Superior temporal gyrus (tissue), 1 donor: Measurements from ENCODE around the gene DOK5.

Experiments
- DNase-seq: peaks from one replicate; pipeline ENCODE4 v3.0.0-alpha.2; 2016; ENCODE audit errors: extremely low spot score

The DOK5 gene

DNA sequence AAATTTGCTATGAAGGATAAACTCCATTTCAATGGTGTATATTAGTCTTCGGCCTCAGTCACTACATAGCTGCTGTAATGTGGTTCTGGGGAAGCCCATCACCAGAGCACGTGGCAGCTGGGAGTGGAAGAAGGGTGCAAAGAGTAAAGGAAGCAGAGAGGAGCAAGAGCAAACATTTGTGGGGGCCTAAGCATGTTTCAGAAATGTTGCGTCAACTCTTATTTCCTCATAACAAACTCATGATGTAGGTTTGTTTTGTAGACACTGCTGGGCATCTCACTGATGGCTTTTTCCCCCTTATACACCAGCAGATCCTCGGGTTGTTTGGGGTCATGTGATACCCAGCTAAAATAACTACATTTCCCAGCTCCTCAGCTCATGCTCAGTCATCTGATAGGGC is 37.3 kb downstream of the DOK5 start:
- no peak for DNase-seq

DNA sequence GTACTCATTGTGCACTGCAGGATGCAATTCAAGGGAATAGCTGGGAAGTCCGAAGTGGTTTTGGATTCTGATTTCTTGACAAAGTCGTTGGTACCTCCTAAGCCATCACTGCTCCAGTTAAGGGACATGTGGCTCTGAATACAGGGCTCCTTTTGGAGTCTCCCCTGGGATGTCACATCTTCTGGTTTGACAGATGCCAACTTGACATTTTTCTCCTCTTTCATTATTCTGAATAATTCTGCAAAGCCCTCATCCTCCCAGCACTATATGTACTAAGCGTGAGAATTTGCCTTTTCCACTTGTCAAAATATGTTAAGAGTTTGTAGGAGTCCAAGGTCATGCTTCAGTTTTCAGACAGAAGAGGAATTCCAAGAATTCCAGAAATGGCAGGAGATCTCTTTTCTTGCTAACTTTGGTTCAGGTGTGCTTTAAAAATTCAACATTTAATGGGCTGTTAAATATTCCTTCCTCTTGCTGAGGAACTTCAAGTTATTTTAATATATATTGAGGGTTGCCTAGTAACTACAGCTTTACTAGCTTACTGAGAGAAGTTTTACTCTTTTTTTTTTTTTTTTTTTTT is 38.7 kb downstream of the DOK5 start:
- DNase-seq, result no peak

DNA sequence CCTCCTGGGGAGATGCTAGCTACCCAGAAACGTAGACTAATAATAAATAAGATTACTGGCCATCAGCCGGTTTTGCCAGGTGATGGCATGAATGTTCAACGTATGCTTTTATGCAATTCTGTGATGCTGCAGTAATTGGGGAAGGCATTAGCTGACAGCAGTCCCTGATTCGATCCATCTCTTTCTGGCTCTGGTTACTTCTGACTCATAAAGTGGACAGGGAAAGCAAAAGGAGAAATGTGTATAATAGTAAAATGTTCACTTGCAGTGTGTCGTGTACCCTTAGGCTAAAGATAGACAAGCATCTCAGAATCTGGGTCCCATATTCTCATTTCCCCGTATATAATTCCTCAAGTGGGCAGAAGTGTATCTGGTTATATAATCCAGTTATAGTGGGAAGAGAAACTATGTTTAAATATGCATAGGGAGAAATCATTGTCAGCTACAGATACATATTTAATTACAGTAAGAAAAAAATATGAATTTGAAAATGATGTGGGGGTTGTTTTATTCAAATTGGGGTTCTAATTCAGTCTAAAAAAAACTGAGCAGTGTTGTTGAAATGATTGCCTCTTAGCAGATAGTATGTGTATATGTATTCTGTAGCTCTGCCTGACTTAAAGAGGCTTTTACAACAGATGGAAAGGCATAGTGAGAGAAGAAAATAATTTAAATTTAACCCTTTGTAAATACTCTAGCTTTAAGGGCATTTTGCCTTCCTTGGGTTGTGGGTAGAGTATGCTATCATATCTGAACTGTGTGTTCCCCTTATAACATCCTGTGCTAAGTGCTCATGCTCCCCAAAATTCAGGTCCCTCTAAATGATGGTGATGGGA is 40.6 kb downstream of the DOK5 start:
- DNase-seq, result peak; percentile 55

DNA sequence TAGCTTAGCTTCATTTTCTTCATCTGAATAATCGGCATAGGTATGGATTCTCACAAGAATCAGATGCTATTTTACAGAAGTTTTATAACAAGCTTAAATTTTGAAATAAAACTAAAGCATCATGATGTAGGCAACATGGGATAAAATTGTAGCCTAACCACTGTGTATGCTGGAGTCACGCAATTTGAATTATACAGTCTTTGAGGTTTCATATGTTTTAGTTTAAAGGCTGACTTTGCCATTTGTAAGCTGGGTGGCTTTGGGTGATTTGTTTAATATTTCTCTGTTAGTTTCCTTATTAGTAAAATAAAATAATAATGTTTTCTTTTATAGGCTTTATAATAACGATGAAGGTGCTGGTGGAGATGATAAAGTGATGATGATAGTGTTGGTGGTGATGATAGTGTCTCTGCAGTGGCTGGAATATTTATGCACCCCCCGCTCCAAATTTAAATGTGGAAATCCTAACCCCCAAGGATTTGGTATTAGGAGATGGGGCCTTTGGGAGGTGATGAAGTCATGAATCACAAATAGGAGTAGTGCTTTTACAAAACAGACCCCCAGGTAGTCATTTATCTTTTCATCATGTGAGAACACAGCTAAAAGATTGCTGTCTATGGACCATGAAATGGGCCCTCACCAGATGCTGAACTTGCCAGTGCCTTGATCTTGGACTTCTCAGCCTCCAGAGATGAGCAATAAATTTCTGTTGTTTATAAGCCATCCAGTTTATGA is 42.0 kb downstream of the DOK5 start:
- no peak for DNase-seq

DNA sequence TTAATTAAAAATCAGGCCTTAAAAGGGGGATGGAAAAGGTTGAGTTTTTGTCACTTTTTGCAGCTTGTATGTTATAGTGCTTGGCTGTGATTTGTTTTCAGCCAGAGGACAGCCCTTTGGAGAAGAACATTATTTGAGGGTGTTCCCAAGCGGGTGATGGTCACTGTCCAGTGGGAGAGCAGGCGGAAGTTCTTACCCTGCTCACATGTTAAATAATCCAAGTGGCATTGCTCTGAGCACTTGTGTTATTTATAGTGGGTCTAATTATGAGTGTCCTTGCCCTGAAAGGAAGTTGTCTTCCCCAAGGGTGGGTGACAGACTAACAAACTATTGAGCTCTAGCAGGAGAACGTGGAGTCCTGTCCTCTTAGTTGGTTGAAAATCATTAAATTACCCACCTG is 49.5 kb downstream of the DOK5 start:
- DNase-seq, result no peak

DNA sequence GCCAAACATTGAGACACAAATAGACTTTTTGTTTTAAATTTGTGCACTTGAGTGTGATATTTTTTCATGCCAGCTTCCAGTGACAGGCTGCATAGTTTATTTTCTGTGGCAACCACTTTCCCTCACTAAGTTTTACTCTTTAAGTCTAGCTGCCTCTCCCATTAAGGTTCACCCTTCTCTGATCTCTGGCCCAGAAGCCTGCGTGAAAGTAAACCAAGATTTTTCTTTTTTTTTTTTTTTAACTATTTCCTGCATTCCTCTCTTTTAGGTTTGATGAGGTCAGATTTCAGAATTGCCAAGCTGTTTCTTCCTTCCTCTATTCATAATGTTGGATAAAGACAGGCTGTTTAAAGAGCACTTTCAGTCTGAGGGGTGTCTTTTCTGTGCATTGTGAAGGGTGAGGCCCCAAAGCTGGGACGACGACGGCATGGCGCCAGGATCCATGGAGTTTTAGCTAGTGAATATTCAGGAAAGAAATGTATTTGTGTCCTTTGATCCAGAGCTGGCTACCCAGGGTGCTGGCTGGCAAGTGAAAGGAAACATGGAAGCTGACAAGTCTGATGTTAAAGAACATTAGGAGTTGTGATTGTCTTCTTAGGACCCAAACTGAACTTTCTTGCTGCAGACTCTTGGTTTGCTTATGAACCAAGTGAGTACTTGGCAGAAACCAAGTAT is 50.7 kb downstream of the DOK5 start:
- DNase-seq, result no peak

DNA sequence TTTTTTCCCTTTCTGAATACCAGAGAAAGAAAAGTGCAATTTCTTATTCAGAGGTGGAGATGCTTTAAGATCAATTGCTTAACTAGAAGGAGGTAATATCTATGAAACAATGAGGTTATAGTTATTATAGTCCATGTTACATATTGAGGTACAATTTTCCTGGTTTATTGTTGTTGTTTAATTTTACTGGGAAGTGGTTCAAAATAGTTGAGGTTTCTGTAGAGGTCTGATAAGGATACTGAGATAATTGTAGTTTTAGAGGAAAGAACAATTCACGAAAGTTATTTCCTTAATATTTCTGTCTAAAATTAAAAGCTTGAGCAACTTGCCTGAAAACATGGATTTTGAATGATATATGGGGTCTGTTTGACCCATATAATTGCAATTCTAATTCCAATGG is 51.4 kb downstream of the DOK5 start:
- no peak for DNase-seq

DNA sequence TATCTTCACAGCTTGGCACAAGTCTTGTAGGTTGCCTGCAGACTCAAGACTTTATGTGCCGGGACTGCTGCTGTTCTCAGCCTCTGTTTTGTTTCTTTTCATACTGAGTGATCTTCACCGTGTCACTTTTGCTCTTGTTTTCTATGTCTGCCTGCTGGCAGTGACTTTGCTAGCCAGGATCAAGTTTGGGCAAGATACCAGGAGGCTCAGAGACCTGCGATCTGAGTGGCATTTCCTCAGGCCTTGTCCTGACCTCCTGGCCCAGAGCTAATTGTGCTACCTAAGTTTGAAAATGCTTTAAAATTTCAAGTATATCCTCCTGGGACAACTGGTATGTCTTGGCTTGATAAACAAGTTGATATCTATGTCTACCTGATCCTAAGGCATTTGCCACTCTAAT is 57.2 kb downstream of the DOK5 start:
- DNase-seq, result no peak

DNA sequence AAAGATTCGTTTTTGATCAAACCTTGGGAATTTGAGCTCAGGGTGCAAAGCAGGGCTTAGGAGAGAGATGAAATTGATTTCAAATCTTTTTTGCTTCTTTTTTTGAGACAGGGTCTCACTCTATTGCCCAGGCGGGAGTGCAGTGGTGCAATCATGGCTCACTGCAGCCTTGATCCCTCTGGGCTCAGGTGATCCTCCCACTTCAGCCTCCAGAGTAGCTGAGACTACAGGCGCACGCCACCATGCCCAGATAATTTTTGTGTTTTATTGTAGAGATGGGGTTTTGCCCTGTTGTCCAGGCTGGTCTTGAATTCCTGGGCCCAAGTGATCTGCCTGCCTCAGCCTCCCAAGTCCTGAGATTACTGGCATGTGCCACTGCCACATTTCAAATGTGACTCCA is 58.7 kb downstream of the DOK5 start:
- DNase-seq, result no peak

DNA sequence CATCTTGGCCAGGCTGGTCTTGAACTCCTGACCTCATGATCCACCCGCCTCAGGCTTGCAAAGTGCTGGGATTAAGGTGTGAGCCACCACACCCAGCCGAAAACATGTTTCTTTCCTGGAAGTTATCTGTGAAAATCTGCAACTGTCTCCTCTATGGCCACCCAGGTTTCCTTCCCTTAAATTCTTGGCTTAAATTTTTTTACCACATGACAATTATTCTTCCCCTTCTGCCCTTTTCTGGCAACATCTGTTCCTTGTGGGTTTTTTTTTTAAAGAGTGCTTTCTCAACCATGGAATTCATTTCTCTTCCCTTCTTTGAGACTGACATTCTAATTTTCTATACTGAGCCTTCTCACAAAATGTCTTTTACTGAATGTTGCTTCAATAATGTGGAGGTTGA is 59.6 kb downstream of the DOK5 start:
- no peak for DNase-seq

DNA sequence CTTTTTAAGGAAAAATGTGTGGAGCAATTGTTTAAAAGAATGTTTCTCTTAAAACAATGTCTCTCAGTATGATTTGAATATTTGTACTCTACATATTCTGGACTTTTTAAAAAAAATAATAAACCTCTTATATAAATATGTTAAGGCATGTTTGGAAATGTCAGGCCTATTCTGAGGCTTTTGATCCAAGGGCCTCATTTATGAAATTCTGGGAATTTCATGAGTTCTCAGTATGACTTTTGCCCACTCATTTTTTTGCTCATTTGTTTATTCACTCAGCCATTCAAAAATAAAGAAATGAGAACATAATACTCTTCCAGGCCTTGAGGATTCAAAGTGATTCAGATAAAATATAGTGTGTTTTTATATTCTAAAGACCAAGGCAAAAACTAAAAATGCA is 60.4 kb downstream of the DOK5 start:
- no peak for DNase-seq

DNA sequence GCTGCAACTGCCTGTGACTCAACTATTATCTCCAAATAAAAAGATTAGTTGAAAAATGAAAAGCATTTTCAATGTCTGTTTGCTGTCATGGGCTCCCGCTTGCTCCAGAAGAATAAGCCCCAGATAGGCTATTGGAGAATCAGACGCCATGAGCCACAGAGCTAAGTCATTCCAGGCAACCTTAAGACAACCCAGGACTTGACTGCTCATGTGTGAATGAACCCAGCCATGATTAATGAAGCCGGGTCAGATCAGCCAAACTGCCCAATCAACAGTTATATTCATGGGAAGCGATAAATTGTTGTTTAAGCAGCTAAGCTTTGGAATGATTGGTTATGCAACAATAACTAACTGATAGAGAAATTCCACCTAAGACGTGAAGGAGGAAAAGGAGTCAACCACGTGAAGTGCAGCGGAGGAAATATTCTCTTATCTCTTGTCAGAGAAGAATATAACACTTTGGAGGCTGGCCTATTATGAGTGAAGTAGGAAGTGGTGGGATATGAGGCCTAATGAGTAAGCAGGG is 64.2 kb downstream of the DOK5 start:
- no peak for DNase-seq

DNA sequence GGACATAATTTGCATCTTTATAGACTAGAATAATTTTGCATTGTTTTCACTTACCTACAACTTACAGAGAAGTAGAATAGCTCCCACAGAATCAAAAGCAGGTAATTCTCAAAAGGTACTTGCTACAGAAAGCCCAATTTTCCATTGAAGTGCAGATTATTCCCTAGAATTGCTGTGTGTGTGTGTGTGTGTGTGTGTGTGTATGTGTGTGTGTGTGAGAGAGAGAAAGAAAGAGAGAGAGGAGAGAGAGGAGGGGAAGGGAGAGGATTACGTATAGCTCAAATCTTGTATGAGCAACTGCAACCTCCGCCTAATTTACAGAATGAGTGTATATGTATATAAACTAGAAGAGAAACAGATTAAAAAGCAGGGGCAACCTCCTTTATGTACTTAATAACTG is 68.0 kb downstream of the DOK5 start:
- DNase-seq, result no peak

DNA sequence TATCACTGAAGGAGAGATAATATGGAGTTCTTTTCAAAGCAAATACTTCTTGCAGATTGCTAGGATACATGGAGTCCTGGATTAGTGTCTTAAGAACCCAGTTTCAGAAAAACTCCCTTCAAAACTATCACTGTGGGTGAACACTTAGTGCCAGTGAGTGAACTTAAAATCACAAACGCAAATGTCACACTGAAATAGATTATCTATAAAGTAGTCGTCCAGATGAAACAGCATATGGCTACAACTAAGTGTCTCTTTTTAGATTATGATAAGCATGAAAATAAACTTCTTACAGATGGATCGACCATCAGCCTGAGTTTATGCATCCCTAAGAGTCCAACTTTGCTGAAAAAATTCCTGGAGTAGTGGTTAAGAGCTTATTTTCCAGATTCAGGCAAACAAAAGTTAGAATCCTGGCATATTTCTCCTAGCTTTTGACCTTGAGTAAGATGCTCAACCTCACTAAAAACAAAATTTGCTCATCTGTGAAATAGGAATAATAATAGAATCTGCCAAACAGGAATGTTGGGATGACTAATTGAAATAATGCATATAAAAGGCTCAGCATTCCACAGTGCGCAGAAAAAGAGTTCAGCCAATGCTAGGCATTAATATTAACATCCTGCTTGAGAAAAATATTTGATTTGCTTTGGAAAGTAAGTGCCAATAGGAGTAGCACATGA is 70.4 kb downstream of the DOK5 start:
- DNase-seq, result no peak

DNA sequence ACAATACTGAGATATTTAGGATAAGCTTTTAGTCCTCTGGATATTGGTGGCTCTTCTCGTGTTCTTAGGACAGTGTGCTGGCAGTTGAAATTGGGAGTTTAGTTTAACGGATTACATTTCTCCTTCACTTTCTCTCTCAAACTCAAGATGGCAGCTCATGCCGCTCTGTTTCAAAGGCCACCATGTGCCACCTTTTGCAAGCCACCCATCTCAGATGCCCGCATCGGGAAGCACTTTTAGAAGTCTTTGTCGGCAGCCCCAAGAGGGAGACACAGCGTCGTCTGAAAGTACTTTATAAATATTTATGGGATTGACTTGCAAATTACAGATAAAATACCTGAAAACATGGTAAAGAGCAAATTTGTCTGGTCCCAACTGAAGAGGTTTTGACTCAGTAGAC is 73.5 kb downstream of the DOK5 start:
- DNase-seq, result no peak

DNA sequence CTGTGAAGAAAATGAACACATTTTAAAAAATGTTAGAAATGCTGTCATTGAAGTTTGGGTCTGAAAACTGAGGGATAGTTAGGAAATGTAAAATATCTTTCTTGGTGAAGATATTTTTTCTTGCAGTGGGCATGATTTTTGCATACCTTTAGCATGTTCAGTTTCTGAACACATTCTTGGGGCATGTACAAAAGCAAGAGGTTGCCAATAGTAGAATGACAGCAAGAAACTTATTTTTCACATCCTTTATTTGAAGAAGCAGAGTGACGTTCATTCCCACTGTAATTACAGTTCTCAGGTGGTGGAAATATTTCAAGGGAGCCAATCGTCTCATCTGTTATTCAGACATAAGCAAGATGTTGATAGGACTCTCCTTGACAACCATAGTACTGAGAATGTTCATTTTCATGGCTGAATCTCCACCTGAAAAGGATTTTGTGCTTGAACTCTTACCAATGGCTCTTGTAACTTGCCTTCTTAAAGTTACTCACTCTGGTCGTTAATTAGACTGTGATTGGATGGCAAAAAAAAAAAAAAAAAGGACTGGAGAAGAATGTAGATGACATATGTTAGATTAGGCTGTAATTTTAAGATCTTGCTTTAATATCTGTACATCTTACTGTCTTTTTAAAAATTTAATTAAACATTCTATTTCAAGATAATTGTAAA is 74.4 kb downstream of the DOK5 start:
- no peak for DNase-seq

DNA sequence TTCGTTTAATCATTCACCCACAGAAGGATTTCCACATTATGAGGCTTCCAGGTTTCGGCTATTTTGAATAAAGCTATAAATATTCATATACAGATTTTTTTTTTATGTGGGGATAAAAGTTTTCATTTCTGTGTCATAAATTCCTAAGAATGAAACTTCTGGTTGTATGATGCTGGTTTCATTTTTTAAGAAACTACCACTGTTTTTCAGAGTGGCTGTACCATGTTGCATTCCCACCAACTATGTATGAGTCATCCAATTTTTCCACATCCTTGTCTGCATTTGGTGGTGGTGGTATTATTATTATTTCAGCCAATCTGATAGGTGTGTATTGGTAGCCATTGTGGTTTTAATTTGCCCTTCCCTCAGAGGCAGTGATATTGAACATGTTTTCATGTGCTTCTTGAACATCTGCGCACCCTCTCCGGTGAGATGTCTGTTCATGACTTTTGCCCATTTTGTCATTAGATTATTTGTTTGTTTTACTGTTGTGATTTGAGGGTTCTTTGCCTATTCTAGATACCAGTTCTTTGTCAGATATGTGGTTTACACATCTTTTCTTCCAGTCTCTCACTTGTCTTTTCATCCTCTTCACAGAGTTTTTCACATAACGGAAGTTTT is 75.5 kb downstream of the DOK5 start:
- DNase-seq, result no peak

DNA sequence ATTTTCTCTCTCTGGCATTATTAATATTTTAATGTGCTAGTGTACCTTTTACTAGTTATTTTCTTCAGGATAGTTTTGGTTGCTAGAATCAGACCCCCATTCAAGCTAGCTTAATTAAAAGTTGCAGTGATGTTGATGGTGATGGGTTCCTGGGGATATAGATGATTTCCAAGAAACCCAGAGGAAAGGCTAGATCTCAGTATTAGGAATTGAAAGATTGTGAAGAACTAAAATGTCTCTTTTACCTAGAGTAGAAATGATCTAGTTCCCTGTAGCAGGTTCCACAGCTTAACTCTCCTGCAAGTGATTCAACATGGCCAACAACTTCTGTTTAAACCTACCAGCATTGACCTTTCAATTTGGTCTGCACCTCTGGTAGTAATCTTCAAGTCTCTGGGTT is 78.6 kb downstream of the DOK5 start:
- no peak for DNase-seq

DNA sequence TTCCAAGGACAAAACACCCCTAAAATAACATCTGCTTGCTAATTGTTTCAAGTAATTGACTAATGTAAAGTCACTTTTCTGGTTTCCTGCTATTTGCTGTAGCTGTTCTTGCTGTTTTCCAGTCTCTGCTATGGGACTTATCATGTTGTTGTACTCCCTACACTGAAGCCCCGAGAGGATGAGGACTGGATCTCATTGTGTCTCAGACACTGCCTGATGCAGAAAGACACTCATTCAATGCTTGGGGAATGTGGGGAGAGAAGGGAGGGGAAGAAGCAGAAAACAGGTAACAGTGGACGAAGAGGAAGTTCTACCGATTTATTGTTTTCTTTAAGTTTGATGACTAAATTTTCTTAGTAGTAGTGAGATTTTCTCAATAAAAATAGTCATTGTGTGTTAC is 79.8 kb downstream of the DOK5 start:
- DNase-seq, result no peak

DNA sequence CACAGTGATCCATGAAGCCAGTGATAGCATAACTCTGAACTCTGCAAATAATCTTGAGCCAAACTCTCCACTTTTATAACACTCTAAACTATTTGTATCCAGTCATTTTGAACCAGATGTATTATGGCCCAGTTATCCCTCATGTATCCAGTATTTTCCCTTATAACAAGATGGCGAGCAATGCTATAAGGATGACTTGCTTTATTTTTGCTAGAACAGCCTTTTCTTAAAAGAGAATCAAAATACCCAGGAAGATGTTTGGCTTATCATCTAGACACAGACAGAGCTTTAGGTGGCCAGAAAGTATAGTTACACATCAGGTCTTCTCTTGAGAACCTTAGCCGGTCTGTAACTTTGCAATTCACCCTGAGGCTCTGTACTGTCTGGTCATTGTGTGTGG is 81.0 kb downstream of the DOK5 start:
- no peak for DNase-seq
